ENCODE data around the gene DCC. TPM values are rescaled to one million over a fixed set of nuclear protein-coding genes. Genes with fewer than 3 reads are reported as not detected.

Gene DCC
- total and polyA plus RNA-seq, 2 donors (not counting 1 experiment from before 2014, with no cell fraction given) = 0.14 TPM; not detected in 1

DNA sequence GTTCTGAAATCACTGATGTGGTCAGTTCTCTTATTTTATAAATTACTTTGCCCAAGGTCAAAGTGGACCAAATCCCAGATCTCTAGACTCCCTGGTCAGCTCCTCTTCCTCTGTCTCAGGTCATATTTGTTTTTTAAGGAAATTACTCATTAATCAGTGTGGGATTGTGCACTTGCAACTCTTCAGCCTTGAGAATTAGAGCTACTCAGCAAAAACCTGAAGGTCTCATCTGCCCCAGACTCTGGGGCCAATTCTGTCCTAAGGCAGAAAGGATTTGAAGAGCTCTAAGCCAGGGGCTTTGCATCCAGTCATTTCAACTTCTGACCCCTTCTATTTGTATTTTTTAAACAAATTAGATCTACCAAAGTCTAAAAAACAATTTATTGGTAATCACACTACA lies 17.7 kb upstream of the DCC start:
- Histone ChIP-seq H2AFZ (ENCODE audit: low read length) (no peak overlapping the region), H3K9ac (ENCODE audit: insufficient read depth, low read length) (no peak overlapping the region), H3K4me3 (replicated peaks in 1 of 4; ENCODE audit: control extremely low read depth in 1 of 4, insufficient read depth in 1 of 4, low read depth in 3 of 4, low read length in 4 of 4) (no peak overlapping the region), H3K27ac (ENCODE audit: insufficient read depth, low read length) (no peak overlapping the region), H3K79me2 (ENCODE audit: control insufficient read depth, insufficient read depth, low read length) (no peaks in the 10 kb centered on the region), H3K4me1 (ENCODE audit: control insufficient read depth, extremely low read depth, insufficient read depth, low read length) (no peaks in the 10 kb centered on the region), H3K9me3 (ENCODE audit: control insufficient read depth, insufficient read depth, low read depth, low read length) (no peaks in the 10 kb centered on the region), H4K20me1 (ENCODE audit: control insufficient read depth, extremely low read depth, insufficient read depth, low read length) (no peaks in the 10 kb centered on the region), H3K4me2 (ENCODE audit: extremely low read depth, insufficient read depth, low read length) (no peak overlapping the region), H3K36me3 (ENCODE audit: control insufficient read depth, insufficient read depth, low read length) (no peaks in the 10 kb centered on the region), H3K27me3 (ENCODE audit: control insufficient read depth, insufficient read depth, low read length) (no peaks in the 10 kb centered on the region)
- no peak for TF ChIP-seq EZH2 (IDR thresholded peaks at IDR 0.05; ENCODE audit: low read length, missing control alignments)
- TF ChIP-seq, protein P1, sequence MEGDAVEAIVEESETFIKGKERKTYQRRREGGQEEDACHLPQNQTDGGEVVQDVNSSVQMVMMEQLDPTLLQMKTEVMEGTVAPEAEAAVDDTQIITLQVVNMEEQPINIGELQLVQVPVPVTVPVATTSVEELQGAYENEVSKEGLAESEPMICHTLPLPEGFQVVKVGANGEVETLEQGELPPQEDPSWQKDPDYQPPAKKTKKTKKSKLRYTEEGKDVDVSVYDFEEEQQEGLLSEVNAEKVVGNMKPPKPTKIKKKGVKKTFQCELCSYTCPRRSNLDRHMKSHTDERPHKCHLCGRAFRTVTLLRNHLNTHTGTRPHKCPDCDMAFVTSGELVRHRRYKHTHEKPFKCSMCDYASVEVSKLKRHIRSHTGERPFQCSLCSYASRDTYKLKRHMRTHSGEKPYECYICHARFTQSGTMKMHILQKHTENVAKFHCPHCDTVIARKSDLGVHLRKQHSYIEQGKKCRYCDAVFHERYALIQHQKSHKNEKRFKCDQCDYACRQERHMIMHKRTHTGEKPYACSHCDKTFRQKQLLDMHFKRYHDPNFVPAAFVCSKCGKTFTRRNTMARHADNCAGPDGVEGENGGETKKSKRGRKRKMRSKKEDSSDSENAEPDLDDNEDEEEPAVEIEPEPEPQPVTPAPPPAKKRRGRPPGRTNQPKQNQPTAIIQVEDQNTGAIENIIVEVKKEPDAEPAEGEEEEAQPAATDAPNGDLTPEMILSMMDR (conservative IDR thresholded peaks at IDR 0.05 in 1 of 2, IDR thresholded peaks at IDR 0.05 in 1 of 2; ENCODE audit: low read depth in 1 of 2, low read length in 2 of 2) = no peak
- no peak for DNase-seq (ENCODE audit: low read depth in 2 of 2)

DNA sequence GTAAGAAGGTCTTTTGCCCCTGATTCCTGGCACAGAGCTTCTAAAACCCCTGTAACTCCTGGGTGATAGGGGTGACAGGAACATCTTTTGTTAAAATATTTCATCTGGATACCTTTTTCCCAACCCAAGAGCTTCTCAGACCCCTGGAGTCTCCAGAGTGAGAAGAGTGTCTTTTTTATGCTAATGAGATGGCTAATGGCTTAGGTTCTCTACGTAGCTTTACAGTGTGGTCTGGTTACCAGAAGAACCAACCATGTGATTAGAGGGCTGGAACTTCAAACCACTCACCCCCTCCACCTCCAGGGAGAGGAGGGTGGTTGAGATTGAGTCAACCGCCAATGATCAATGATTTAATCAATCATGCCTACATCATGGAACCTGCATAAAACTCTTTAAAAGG lies 16.2 kb upstream of the DCC start:
- no peak overlapping the region for H3K9ac ChIP-seq (ENCODE audit: insufficient read depth, low read length)
- TF ChIP-seq EZH2 (IDR thresholded peaks at IDR 0.05; ENCODE audit: low read length, missing control alignments) = no peak
- TF ChIP-seq, protein P1 (conservative IDR thresholded peaks at IDR 0.05 in 1 of 2, IDR thresholded peaks at IDR 0.05 in 1 of 2; ENCODE audit: low read depth in 1 of 2, low read length in 2 of 2) = no peak
- H3K27ac ChIP-seq (ENCODE audit: insufficient read depth, low read length) = no peak overlapping the region

DNA sequence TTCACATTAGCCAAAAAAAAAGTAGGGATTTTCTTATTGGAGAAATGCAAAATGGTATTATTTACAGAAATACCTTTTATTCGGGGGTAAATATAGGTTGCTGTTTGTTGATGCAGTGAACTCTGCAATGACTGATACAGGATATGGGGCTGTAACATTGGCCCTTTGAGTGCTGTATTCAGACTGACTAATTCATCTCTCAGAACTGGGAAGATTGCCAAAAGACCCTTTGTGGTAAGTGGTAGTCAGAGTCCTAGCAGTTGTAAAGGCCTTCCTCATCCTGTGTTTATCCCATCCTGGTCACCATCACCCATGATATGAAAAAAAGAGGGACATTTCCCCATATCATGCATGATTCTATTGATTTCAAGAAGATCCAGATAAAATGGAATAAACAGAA lies 14.0 kb upstream of the DCC start:
- no peaks in the 10 kb centered on the region for H3K9me3 ChIP-seq (ENCODE audit: control insufficient read depth, insufficient read depth, low read depth, low read length)
- TF ChIP-seq, protein P1 (conservative IDR thresholded peaks at IDR 0.05 in 1 of 2, IDR thresholded peaks at IDR 0.05 in 1 of 2; ENCODE audit: low read depth in 1 of 2, low read length in 2 of 2) = no peak
- TF ChIP-seq EZH2 (IDR thresholded peaks at IDR 0.05; ENCODE audit: low read length, missing control alignments) = no peak
- H2AFZ ChIP-seq (ENCODE audit: low read length) = no peak overlapping the region
- no peak overlapping the region for H3K27ac ChIP-seq (ENCODE audit: insufficient read depth, low read length)
- no peaks in the 10 kb centered on the region for H3K36me3 ChIP-seq (ENCODE audit: control insufficient read depth, insufficient read depth, low read length)
- DNase-seq (ENCODE audit: low read depth in 2 of 2) = peak; percentile 24 to 69
- no peak overlapping the region for H3K4me3 ChIP-seq (replicated peaks in 1 of 4; ENCODE audit: control extremely low read depth in 1 of 4, insufficient read depth in 1 of 4, low read depth in 3 of 4, low read length in 4 of 4)
- no peaks in the 10 kb centered on the region for H3K79me2 ChIP-seq (ENCODE audit: control insufficient read depth, insufficient read depth, low read length)
- H3K27me3 ChIP-seq (ENCODE audit: control insufficient read depth, insufficient read depth, low read length) = no peaks in the 10 kb centered on the region
- H3K4me1 ChIP-seq (ENCODE audit: control insufficient read depth, extremely low read depth, insufficient read depth, low read length) = no peaks in the 10 kb centered on the region
- H3K9ac ChIP-seq (ENCODE audit: insufficient read depth, low read length) = no peak overlapping the region
- no peak overlapping the region for H3K4me2 ChIP-seq (ENCODE audit: extremely low read depth, insufficient read depth, low read length)
- no peaks in the 10 kb centered on the region for H4K20me1 ChIP-seq (ENCODE audit: control insufficient read depth, extremely low read depth, insufficient read depth, low read length)

More for the DNA sequence above, 16.2 kb upstream of the DCC start:
- Histone ChIP-seq H3K36me3 (ENCODE audit: control insufficient read depth, insufficient read depth, low read length) (no peaks in the 10 kb centered on the region), H3K4me3 (replicated peaks in 1 of 4; ENCODE audit: control extremely low read depth in 1 of 4, insufficient read depth in 1 of 4, low read depth in 3 of 4, low read length in 4 of 4) (no peak overlapping the region), H3K4me2 (ENCODE audit: extremely low read depth, insufficient read depth, low read length) (no peak overlapping the region), H2AFZ (ENCODE audit: low read length) (no peak overlapping the region), H3K27me3 (ENCODE audit: control insufficient read depth, insufficient read depth, low read length) (no peaks in the 10 kb centered on the region), H3K4me1 (ENCODE audit: control insufficient read depth, extremely low read depth, insufficient read depth, low read length) (no peaks in the 10 kb centered on the region), H3K79me2 (ENCODE audit: control insufficient read depth, insufficient read depth, low read length) (no peaks in the 10 kb centered on the region), H3K9me3 (ENCODE audit: control insufficient read depth, insufficient read depth, low read depth, low read length) (no peaks in the 10 kb centered on the region), H4K20me1 (ENCODE audit: control insufficient read depth, extremely low read depth, insufficient read depth, low read length) (no peaks in the 10 kb centered on the region)
- DNase-seq (ENCODE audit: low read depth in 2 of 2) = no peak

All from fibroblast of lung (primary cell).